ENCODE data around the gene CCBE1. TPM values are rescaled to one million over a fixed set of nuclear protein-coding genes. Genes with fewer than 3 reads are reported as not detected.

Gene CCBE1
- total and polyA plus RNA-seq, 7 donors = 0.01 to 0.77 (median 0.14) TPM; not detected in 1

- DNase-seq (no peak), ATAC-seq (no peak)
- TF ChIP-seq CTCF (IDR thresholded peaks at IDR 0.05) = no peak
- H3K36me3 ChIP-seq (ENCODE audit: insufficient read depth in 1 of 2, low read depth in 1 of 2) = no peaks in the 10 kb centered on the region
- H3K9me3 ChIP-seq = no peaks in the 10 kb centered on the region
- H3K4me3 ChIP-seq = no peak overlapping the region
- no peak overlapping the region for H3K27ac ChIP-seq
- intact Hi-C loops (cut with DNase I) = no loop called here
- H3K4me1 ChIP-seq = no peaks in the 10 kb centered on the region
- 69 to 81% (median 76%) methylated on average over 1 of the region's 1 CpG for WGBS, 3 donors
- peaks cover 2 to 10% (median 2%) of the 10 kb centered on the region in 3 donors for H3K27me3 ChIP-seq (ENCODE audit: insufficient read depth in 3 of 3, low read length in 2 of 3)
These were observed 114.8 kb downstream of the CCBE1 start for GRCh38 chr18:59582395-59582794.

GRCh38 chr18:59579509-59579908, 117.7 kb downstream of the CCBE1 start:
- Histone ChIP-seq H3K9me3 (no peaks in the 10 kb centered on the region), H3K36me3 (ENCODE audit: insufficient read depth in 1 of 2, low read depth in 1 of 2) (no peaks in the 10 kb centered on the region), H3K27ac (no peak overlapping the region), H3K4me1 (no peaks in the 10 kb centered on the region), H3K27me3 (ENCODE audit: insufficient read depth in 3 of 3, low read length in 2 of 3) (peaks cover 0 to 7% (median 2%) of the 10 kb centered on the region in 3 donors), H3K4me3 (no peak overlapping the region)
- no peak for TF ChIP-seq CTCF (IDR thresholded peaks at IDR 0.05)
- ATAC-seq = no peak
- DNase-seq = no peak
- 64 to 69% (median 65%) methylated on average over 7 of the region's 7 CpGs for WGBS, 3 donors
- intact Hi-C loops (cut with DNase I) = no loop called here

DNA sequence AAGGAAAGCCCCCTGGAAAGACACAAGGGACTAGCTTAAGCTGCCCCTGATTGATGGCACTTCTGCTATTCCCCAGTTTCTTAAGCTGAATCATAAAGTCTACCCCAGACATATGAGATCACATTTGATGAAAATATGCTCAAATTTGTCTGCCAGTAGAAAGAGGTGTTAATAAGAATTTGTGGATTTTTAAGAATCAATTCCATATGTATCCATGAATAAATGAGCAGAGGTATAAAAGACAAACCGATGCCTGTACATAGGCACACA, 119.9 kb downstream of the CCBE1 start:
- Histone ChIP-seq H3K36me3 (ENCODE audit: insufficient read depth in 1 of 2, low read depth in 1 of 2) (no peaks in the 10 kb centered on the region), H3K27me3 (ENCODE audit: insufficient read depth in 3 of 3, low read length in 2 of 3) (peaks cover 0 to 6% (median 4%) of the 10 kb centered on the region in 3 donors), H3K9me3 (no peaks in the 10 kb centered on the region), H3K27ac (no peak overlapping the region), H3K4me1 (no peaks in the 10 kb centered on the region), H3K4me3 (no peak overlapping the region)
- TF ChIP-seq CTCF (IDR thresholded peaks at IDR 0.05) = no peak
- ATAC-seq (no peak), DNase-seq (no peak)
- intact Hi-C loops (cut with DNase I) = no loop called here
- 32 to 66% (median 52%) methylated on average over 1 of the region's 1 CpG for WGBS, 3 donors

DNA sequence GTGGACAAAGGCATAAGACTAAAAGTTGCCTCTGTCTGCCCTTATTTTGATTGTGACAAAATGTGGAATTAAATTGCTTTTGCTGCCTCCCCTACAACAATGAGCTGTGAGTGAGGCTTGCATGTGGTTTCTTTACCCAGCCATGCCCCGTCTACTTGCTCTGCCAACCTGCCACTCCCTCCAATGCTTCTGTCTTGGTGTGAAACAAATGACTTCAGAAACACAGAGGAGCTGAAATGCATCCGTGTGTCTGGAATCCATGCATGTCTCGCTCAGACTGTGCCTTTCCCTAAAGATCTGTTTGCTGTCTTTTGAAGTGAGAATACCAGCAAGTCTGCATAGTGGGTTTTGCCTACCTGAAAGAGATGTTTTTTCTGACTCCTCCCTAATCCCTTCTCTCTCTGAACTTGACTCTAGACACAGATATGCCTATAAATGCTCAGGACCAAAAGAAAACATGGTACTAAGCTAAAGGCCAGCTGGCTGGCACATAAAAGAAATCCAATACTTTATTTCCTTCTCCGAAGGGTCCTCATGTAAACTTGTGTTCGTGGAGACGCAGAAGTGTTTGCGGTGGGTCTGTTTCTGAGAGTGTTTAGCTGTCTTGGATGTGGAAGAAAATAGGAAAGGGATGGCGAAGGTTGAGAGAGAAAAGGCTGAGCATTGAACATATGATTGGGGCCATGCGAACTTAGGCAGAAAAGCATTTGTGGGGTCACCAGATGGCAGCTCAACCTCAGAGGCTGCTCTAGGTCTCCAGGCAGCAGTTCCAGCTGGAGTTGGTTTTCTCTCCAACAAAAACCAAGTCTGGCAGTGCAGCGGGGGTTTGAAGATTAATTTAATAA, 120.5 kb downstream of the CCBE1 start:
- H3K4me1 ChIP-seq = no peaks in the 10 kb centered on the region
- no peaks in the 10 kb centered on the region for H3K36me3 ChIP-seq (ENCODE audit: insufficient read depth in 1 of 2, low read depth in 1 of 2)
- DNase-seq = no peak
- H3K27me3 ChIP-seq (ENCODE audit: insufficient read depth in 3 of 3, low read length in 2 of 3) = peaks cover 0 to 6% (median 3%) of the 10 kb centered on the region in 3 donors
- no peak for TF ChIP-seq CTCF (IDR thresholded peaks at IDR 0.05)
- ATAC-seq = no peak
- no peaks in the 10 kb centered on the region for H3K9me3 ChIP-seq
- intact Hi-C loops (cut with DNase I) = no loop called here
- no peak overlapping the region for H3K4me3 ChIP-seq
- no peak overlapping the region for H3K27ac ChIP-seq
- 33 to 42% (median 34%) methylated on average over 10 of the region's 10 CpGs for WGBS, 3 donors

GRCh38 chr18:59575995-59576394, 121.2 kb downstream of the CCBE1 start:
- Histone ChIP-seq H3K4me1 (no peaks in the 10 kb centered on the region), H3K36me3 (ENCODE audit: insufficient read depth in 1 of 2, low read depth in 1 of 2) (no peaks in the 10 kb centered on the region), H3K27me3 (ENCODE audit: insufficient read depth in 3 of 3, low read length in 2 of 3) (peaks cover 0 to 6% (median 2%) of the 10 kb centered on the region in 3 donors), H3K9me3 (no peaks in the 10 kb centered on the region), H3K4me3 (no peak overlapping the region), H3K27ac (no peak overlapping the region)
- intact Hi-C loops (cut with DNase I) = no loop called here
- no peak for DNase-seq
- WGBS, 3 donors = 59 to 68% (median 66%) methylated on average over 4 of the region's 4 CpGs
- TF ChIP-seq CTCF (IDR thresholded peaks at IDR 0.05) = no peak
- no peak for ATAC-seq

Measured in psoas muscle (tissue), 8 donors.